ENCODE data around the gene DBH.

Gene DBH

DNA sequence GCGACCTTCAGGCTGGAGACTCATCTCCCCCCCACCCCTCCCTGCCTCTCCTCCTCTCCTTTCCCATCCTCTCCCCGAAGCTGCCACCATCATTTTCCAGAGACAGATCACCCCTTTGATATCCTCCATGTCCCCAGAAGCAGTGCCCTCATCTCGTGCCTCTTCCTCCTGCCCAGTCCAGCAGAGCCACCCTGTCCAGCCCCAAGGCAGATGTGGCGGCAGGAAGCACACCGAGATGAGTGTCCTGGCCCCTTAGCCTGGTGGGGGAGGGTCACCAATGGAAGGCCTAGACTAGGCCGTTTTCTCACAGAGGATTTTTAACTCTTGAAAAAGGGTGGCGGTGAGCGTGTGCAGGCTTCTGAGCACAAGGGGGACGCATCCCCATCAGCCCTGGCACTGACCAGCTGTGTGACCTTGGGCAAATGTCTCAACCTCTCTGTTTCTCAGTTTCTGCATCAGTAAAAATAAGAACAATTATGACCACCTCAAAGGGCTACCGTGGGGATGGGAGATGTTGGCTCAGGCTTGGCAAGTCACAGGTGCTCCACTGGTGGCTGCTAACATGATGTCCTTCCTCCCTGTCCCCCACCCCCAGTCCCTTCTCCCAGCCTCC, 53.1 kb downstream of the DBH start:
- in situ Hi-C loops (cut with MboI; ENCODE audit: low pct_unique_long_range_greater_than_20kb, low sequenced_read_pairs) = no loop called here
- DNase-seq = no peak

DNA sequence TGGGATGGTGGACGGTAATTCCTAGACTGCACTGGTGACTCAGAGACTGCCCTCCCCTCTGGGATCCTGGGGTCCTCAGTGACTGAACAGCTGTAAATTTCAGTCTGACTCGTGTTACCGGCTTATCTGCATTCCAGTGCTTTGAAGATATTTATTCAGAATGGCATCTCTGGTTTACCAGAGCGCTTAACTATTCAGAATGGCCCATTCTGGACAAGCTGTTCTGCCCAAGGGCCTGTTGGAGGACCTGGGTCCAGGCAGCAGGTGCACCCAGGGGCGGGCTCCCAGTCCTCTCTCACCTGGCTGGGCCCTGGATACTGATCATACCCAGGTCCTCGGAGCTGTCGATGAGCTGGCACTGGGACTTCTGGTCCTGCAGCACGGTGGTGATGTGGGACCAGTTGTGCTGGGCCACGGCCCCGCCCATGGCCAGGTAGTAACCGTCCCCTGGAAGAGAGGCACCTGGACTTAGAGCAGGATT, 54.0 kb downstream of the DBH start:
- in situ Hi-C loops (cut with MboI; ENCODE audit: low pct_unique_long_range_greater_than_20kb, low sequenced_read_pairs) = no loop called here
- no peak for DNase-seq

DNA sequence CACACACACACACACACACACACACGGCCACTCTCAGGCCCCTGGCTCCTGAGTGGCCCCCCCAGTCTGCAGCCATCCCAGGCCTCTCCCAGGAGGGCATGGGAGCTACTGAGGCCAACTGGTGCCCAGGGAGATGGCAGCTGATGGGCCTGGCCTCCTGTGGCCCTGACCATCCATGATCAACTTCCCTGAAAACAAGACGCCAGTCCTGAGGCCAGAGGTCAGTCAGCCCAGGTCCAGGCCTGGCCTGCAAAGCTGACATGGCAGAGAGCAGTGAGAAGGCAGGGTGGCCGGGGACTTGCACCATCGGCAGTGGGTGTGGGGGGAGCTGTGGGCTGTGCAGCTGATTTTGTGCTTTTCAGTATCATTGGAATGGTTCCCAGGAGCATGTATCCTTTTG, 55.0 kb downstream of the DBH start:
- in situ Hi-C loops (cut with MboI; ENCODE audit: low pct_unique_long_range_greater_than_20kb, low sequenced_read_pairs) = no loop called here

DNA sequence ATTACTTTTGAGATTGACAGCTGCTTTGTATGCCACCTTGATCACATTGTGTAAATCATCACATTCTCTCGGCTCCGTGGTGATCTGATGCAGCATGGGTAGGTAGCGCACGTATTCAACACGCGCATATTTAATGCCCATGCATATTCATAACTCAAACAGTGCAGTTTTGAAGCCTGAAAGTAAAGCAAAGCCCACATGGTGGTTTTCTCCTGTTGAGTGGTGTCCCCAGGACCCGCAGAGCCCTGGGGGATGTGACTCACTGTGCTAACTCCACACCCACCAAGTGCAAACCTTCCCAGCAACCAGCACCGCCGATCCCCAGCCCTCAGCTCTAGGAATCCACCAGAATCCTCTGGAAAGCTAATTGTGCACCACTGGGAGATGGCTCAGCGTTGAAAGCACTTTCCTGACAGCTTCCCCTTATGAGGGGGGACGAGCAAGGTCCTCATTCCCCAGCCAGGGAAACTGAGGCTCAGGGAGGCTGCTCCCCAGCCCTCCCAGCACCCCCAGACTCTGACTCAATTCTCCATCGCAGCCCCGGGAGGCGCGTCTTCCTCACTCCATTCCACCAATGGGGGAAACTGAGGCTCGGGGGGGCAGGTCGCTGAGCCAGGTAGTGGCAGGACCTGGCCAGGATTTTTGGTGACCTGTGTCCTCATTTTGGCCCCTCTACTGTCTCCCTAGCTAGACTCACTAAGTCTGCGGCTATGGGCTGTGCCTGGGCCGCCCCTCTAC, 55.6 kb downstream of the DBH start:
- in situ Hi-C loops (cut with MboI; ENCODE audit: low pct_unique_long_range_greater_than_20kb, low sequenced_read_pairs) = no loop called here

More for the DNA sequence above, 55.0 kb downstream of the DBH start:
- no peak for DNase-seq

DNA sequence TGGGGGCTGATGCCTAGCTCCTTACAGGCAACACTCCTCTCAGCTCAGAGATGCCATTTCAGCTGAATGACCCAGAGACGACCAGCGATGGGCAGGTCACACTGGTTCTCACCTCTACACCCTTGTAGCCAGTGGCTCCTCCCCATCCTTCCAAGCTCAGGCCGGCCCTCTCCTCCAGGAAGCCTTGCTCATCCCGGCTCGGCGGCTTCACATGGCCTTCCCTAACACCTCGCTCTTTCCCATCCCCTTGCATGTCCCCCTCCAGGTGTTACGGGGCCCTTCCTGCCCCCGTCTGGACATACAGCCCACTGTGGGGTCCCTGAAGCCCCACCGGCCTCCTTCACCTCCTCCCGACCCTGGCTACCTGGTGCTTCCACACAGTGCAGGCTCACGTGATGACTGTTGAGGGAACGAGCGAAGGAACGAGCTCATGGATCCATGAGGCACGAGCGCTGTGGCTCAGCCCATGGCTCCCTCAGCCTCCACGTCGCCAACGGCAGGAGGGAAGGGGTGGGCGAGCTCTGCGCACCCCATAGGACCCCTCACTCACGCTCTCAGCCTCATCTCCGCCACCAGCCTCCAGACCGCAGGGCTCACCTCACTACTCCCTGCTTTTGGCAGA, 56.3 kb downstream of the DBH start:
- DNase-seq = no peak
- in situ Hi-C loops (cut with MboI; ENCODE audit: low pct_unique_long_range_greater_than_20kb, low sequenced_read_pairs) = no loop called here

More for the DNA sequence above, 55.6 kb downstream of the DBH start:
- no peak for DNase-seq

DNA sequence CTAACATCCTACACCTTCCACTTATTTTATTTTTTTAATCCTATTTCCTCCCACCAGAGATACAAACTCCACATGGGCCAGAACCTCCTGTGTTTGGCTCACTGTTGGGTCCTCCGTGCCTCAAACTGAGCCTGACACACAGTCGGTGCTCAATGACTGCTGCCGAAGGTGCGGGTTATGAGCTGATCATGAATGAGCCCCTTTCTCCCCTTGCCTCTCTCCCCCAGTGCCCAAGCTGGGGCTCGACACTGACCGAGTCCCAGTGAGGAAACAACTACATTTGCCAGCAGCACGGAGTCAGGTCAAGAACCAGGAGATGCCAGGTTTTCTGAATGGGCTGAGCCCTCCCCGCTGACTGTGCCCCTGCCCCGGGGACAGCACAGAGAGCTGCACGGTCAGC, 57.0 kb downstream of the DBH start:
- in situ Hi-C loops (cut with MboI; ENCODE audit: low pct_unique_long_range_greater_than_20kb, low sequenced_read_pairs) = no loop called here

DNA sequence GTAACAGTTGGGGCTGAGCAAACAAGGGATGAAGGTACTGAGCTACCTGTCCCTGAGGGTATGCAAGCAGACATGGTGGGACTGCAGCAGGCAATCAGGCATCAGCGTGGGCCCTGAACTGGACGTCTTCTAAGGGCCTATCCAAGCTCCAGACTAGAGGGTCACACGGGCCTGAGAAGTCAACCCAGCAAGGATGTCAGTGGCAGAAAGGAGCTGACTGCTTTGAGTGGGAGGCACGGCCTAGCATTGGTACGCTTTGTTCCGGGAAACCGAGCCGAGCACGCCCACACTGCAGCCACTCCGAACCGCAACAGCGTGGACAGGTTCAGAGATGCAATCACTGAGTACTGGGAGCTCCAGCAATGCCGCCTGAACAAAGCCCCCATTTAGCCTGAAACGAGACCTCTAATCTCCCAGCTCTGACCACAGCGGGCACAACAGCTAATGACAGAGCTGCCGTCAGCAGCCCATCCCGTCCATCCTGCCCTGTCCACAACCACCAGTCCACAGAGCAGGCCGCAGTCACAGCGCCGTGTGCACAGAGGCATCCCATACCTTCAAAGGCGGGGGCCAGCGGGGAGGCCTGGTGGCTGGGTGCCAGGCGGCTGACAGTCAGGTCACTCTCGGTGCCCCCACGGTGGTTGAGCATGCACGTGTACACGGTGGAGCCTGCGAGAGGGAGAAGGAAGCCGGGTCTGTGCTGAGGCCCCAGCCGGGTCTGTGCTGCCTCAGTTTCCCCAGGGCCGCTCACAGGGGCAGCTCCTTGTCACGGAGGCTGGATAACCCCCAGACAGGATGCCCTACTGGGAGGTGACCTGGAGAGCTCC, 57.8 kb downstream of the DBH start:
- DNase-seq = no peak
- in situ Hi-C loops (cut with MboI; ENCODE audit: low pct_unique_long_range_greater_than_20kb, low sequenced_read_pairs) = no loop called here

More for the DNA sequence above, 57.0 kb downstream of the DBH start:
- DNase-seq = no peak

DNA sequence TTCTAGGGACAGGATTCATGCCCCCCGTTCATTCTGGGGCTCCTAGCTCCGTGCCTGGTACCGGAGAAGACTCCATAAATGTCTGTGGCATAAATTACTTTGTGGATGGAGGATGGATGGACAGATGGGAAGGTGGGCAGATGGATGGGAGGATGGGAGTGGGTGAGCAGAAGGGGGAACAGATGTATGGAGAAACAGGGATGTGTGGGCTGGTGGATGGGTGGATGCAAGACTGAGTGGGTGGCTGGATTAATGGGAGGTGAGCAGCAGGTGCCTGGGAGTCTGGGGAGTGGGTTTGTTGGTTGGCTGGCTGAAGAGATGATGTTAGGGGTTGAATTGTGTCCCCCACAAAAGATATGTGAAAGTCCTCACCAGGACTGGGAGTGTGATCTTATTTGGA, 58.5 kb downstream of the DBH start:
- in situ Hi-C loops (cut with MboI; ENCODE audit: low pct_unique_long_range_greater_than_20kb, low sequenced_read_pairs) = no loop called here
- DNase-seq = no peak

DNA sequence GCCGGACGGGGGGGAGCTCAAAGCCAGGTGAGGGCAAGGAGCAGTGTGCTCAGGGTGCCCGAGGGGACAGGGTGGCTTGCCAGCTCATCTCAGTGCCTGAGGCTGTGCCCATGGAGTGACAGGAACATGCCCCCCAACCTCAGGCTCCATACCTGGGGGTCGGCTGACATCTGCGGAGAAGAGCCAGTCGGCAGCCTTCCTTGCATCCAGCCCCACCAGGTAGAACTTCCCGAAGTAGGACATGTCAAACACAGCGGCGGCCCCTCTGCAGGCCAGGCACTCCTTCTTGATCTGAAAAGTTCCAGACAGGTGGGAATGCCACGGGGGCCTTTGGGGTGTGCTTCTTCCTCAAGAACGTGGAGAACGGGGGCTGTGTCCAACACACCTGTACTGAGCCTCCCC, 59.9 kb downstream of the DBH start:
- no peak for DNase-seq
- in situ Hi-C loops (cut with MboI; ENCODE audit: low pct_unique_long_range_greater_than_20kb, low sequenced_read_pairs) = no loop called here

DNA sequence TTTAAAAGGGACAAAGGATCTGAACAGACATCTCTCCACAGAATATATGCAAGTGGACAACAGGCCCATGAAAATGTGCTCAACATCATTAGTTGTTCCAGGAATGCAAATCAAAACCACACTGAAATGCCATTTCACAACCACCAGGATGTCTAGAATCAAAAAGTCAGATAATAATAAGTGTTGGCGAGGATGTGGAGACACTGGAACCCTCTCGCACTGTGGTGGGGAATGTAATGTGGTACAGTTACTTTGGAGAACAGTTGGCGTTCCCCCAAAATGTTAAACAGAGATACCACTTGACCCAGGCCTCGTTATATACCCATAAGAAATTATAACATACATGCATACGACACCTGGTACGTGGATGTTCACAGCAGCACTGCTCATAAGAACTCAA, 63.4 kb downstream of the DBH start:
- in situ Hi-C loops (cut with MboI; ENCODE audit: low pct_unique_long_range_greater_than_20kb, low sequenced_read_pairs) = no loop called here
- DNase-seq = no peak

DNA sequence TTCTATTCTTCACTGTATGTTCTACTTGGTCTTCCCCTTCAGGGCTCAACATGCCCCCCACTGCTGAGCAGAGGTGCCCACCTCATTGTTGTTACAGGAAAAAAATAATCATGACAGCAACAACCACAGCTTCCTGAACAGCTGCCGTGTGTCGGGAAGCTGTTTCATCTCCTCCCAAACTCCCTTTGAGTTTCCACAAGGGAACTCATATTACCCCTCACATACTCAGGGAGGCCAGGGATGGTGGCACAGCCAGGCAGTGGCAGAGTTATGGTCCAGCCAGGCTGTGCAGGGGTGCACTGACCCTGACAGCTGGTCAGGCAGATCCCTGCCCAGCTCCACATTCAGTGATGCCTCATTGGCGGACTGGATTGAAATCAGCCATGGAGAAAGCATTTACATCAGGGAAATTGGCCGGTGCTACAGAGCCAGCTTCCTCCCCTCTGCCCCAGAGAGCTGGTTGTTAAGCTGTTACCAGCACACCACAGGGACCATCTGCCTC, 64.7 kb downstream of the DBH start:
- in situ Hi-C loops (cut with MboI; ENCODE audit: low pct_unique_long_range_greater_than_20kb, low sequenced_read_pairs) = no loop called here
- no peak for DNase-seq

DNA sequence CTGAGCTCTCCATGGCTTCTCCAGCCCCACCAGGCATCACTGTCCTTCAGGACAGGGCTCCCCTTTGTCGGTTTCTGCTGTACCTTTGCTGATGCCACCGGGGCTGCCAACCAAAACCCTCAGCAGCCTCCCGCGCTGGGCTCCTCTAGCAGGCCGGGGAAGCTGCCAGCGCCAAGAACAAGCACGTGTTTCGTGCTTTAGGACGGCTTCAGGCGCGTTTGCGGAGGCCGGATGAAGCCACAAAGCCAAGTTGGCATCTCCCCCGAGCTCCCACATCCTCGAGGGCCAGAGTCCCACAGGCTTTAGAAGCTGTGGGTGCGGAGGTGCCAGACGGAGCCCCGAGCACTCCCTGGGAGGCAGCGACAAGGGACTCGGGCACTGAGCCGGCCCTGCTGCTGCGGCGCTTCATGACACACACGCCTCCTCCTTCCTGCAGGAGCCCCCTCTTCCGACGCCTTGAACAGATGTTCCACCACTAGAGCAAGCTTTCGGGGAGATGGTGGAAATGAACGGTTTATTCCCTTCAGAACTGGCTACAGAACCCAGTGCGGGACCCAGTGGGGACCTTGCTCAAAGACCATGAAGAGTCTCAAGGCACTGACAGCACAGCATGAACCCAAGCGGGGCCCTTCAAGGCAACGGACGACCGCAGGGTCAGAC, 65.3 kb downstream of the DBH start:
- DNase-seq = no peak
- in situ Hi-C loops (cut with MboI; ENCODE audit: low pct_unique_long_range_greater_than_20kb, low sequenced_read_pairs) = no loop called here

DNA sequence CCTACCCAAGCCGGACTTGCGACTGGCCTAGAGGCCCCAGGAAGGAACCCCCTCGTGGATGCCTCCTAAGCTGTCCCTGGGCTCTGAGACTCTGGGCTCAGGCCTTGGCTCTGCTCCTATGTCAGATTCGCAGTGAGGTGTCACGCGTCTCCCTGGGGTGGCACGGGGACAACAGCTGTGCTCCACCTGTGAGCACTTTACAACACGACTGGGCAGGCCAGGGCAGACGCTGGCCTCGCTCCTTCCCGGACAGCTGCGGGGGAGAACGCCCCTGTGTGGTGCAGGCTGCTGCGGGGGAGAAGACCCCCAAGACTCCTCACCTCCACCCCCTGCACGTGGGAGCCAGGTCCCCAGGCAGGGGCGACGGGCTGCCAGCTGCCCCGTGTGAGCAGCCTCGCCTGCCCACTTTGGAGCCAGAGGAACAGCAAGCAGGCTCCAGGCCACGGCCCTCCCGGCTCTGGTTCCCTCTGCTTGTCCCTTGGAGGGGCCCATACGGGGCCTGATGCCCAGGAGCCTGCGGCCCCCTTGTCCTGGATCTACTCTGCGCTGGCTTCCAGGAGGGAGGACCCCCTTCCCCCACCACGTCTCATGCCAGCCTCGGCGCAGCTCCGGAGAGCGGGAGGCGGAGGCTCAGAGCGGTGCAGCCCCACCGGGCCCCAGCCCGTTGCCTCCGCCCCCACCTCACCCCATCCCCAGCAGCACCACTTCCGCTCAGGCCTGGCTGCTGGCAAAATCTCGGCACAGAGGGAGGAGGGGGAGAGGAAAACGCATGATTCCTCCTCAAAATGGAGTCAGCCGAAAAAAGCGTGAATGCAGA, 66.0 kb downstream of the DBH start:
- in situ Hi-C loops (cut with MboI; ENCODE audit: low pct_unique_long_range_greater_than_20kb, low sequenced_read_pairs) = no loop called here
- no peak for DNase-seq

DNA sequence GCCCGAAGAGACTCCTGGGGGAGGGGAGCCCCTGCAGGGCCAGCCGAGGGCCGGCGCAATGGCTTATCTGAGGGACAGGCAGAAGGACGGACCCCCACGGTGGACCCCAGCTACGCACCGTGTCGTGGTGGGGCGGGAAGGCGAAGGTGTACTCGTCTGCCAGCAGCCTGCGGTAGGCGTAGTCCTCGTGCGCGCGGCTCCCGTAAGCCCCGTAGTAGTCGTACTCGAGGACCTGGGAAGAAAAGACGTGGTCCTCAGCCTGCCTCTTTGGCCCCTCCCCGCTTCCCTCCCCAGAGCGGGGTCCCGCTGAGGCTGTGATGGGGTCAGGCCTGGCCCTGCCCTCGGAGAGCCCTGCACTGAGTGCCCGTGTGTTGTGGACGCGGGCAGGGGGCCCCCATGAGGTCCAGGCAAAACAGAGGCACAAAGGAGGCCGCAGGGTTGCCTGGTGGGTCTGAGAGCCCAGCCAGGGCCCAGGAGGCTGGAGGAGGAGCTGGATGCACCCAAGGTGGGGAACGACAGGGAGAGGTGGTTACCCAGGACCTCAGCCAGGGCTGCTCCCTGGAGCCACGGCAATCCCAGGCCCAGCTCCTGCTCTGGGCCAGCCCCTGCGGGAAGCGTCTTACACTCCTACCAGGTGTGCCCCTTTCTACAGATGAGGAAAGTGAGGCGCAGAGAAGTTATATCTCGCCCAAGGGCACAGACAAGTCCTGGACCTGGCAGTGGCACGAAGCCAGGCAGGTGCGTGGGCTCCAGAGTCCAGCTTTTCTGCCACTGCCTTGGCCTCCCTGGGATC, 66.8 kb downstream of the DBH start:
- in situ Hi-C loops (cut with MboI; ENCODE audit: low pct_unique_long_range_greater_than_20kb, low sequenced_read_pairs) = no loop called here
- DNase-seq = no peak

DNA sequence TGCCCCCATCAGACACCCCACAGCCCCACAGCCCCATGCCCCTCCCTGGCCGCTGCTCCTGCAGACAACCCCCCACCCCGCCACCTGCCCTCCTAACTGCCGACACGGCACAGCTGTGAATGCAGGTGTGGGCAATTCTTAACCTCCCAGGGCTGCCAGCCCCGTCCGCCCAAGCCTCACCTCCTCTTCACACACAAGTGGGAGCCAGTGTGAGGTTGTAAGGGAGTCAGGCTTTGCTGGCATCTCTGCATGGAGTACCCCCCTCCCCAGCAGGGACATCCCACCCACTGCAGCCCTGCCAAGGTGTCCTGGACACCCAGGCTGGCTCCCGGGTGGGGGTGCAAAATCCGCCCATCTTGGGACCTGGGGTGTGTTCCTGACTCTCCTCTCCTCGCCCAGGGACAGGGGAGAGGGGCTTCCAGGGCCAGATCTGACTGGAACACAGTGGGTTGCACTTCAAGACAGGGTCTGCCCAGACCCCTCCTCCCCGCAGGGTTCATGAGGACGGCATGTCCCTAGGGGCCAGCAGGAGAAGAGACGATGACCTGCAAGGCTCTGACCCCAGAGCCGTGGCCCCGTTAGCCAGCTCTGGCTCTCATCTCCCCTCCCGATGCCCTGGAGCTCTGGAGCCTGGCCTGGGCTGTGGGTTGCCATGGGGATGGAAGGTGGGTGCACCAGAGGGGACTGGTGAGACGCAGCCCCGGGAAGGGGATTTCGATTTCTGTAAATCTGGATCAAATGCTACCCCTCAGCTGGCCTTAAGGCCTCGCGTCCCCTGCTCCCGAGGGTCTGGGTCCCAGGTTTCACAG, 67.6 kb downstream of the DBH start:
- in situ Hi-C loops (cut with MboI; ENCODE audit: low pct_unique_long_range_greater_than_20kb, low sequenced_read_pairs) = no loop called here
- DNase-seq = no peak

DNA sequence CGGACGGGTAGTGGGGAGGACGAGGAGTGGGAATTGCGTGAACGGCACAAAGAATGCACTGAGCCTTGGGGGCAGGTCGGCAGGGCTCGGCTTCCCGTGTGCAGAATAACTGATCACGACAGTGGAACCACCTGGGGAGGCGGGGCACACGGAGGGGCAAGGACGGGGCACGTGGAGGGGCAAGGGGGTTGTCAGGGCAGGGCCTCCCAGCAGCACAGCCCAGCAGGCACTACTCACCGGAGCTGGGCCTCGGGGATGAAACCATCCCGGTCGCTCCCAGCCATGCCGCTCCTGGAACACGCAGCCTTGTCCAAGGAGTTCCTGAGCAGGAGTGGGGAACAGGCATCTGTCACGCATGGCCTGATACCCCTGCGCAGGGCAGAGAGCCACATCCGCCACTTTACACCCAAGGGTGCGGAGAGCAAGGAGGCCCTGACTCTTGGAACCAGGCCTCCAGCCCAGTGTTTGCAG, 68.6 kb downstream of the DBH start:
- DNase-seq = no peak
- in situ Hi-C loops (cut with MboI; ENCODE audit: low pct_unique_long_range_greater_than_20kb, low sequenced_read_pairs) = no loop called here

DNA sequence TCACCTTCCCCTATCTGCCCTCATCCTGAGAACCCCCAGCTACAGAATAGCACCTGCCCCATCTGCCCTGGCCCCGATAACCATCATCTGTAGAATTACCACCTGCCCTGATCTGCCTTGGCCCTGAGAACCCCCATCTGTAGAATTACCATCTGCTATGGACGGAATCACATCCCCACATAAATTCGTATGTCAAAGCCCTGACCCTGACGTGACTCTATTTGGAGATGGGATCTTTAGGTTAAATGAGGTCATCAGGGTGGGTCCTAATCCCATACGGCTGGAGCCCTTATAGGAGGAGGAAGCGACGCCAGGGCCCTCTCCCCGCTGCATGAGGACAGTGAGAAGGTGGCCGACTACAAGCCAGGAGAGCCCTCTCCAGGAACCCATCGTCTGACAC, 69.4 kb downstream of the DBH start:
- no peak for DNase-seq
- in situ Hi-C loops (cut with MboI; ENCODE audit: low pct_unique_long_range_greater_than_20kb, low sequenced_read_pairs) = no loop called here

All from KBM-7 (cell line).